ENCODE measurements around the gene GRK7. TPM values are rescaled to one million over a fixed set of nuclear protein-coding genes. Genes with fewer than 3 reads are reported as not detected.
"Not testable (repeated sequence)": the region's sequence is repeated elsewhere in the genome, so short reads cannot be mapped to it uniquely, and the experiment has no call there.

The GRK7 gene
- total RNA-seq, 4 donors from 2014 or later: 0.11 TPM; not detected in 3

DNA sequence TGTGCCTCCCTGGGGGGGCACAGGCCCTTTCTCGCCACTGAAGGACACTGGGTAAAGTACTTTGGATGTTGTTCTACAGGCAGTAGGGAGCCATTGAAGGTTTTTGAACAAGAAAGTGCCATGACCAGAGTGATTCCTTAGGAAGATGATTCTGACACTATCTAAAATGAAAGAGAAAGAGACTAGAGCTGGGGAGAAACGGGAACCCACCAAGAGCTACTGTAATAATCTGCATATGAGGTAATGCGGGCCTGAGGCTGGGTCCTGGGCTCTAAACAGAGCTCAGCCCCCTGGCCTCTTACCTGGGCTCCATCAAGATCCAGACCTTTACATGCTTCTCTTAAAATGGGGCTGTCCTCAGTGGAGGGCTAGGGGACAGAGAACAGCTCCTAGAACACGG, 24.9 kb downstream of the GRK7 start:
- intact Hi-C loops (cut with DNase I): no loop called here
- H3K4me1 ChIP-seq: no peaks in the 10 kb centered on the region
- no peak overlapping the region for H3K4me3 ChIP-seq
- no peak overlapping the region for H3K27ac ChIP-seq (replicated peaks in 1 of 4)
- no peaks in the 10 kb centered on the region for H3K36me3 ChIP-seq
- WGBS: 89% methylated on average over 4 of the region's 4 CpGs
- no peak for DNase-seq (ENCODE audit: extremely low spot score)
- TF ChIP-seq POLR2AphosphoS5 (IDR thresholded peaks at IDR 0.05) (no peak), EP300 (IDR thresholded peaks at IDR 0.05) (no peak), POLR2A (IDR thresholded peaks at IDR 0.05; ENCODE audit: low read depth) (no peak)
- TF ChIP-seq, protein P1, sequence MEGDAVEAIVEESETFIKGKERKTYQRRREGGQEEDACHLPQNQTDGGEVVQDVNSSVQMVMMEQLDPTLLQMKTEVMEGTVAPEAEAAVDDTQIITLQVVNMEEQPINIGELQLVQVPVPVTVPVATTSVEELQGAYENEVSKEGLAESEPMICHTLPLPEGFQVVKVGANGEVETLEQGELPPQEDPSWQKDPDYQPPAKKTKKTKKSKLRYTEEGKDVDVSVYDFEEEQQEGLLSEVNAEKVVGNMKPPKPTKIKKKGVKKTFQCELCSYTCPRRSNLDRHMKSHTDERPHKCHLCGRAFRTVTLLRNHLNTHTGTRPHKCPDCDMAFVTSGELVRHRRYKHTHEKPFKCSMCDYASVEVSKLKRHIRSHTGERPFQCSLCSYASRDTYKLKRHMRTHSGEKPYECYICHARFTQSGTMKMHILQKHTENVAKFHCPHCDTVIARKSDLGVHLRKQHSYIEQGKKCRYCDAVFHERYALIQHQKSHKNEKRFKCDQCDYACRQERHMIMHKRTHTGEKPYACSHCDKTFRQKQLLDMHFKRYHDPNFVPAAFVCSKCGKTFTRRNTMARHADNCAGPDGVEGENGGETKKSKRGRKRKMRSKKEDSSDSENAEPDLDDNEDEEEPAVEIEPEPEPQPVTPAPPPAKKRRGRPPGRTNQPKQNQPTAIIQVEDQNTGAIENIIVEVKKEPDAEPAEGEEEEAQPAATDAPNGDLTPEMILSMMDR (IDR thresholded peaks at IDR 0.05): no peak
- no peaks in the 10 kb centered on the region for H3K27me3 ChIP-seq
- no peaks in the 10 kb centered on the region for H3K9me3 ChIP-seq

DNA sequence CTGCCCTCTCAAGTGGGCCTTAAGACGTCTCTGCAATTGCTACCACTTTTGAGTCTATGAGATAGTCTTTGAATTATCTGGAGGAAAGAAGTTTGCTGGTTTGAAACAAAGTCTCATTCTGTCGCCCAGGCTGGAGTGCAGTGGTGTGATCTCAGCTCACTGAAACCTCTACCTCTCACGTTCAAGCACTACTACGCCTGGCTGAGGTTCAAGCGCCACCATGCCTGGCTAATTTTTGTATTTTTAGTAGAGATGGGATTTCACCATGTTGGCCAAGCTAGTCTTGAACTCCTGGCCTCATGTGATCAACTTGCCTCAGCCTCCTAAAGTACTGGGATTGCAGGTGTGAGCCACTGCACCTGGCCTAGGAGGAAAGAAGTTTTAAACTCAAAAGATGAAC, 25.5 kb downstream of the GRK7 start:
- H3K9me3 ChIP-seq; H3K27me3 ChIP-seq; H3K36me3 ChIP-seq; H3K4me3 ChIP-seq; DNase-seq (ENCODE audit: extremely low spot score); H3K4me1 ChIP-seq; intact Hi-C loops (cut with DNase I); H3K27ac ChIP-seq (replicated peaks in 1 of 4): not testable (repeated sequence)
- WGBS: 92% methylated on average over 5 of the region's 5 CpGs

DNA sequence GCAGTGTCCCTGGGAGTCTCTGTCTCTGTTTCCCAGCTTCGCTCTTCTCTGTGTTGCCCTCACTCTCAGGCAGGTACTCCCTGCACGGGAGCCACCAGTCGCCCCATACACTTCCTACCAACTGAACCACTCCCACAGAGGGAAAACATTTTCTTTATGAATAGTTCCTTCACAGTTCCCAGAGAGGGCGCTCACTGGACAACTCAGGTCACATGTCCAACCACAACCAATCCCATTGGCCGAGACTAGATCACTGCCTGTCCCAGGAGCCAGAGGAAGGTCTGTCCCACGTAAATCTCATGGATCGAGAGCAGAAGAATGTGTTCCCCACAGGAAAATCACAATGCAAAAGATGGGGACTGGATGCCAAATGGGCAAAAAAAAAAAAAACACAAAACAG, 26.1 kb downstream of the GRK7 start:
- WGBS: 88% methylated on average over 7 of the region's 7 CpGs
- Histone ChIP-seq H3K9me3 (no peaks in the 10 kb centered on the region), H3K4me3 (no peak overlapping the region), H3K4me1 (no peaks in the 10 kb centered on the region), H3K27me3 (no peaks in the 10 kb centered on the region), H3K27ac (replicated peaks in 1 of 4) (no peak overlapping the region), H3K36me3 (no peaks in the 10 kb centered on the region)
- intact Hi-C loops (cut with DNase I): no loop called here
- TF ChIP-seq EP300 (IDR thresholded peaks at IDR 0.05) (no peak), POLR2A (IDR thresholded peaks at IDR 0.05; ENCODE audit: low read depth) (no peak), POLR2AphosphoS5 (IDR thresholded peaks at IDR 0.05) (no peak)
- TF ChIP-seq, protein P1 (IDR thresholded peaks at IDR 0.05): no peak
- no peak for DNase-seq (ENCODE audit: extremely low spot score)

DNA sequence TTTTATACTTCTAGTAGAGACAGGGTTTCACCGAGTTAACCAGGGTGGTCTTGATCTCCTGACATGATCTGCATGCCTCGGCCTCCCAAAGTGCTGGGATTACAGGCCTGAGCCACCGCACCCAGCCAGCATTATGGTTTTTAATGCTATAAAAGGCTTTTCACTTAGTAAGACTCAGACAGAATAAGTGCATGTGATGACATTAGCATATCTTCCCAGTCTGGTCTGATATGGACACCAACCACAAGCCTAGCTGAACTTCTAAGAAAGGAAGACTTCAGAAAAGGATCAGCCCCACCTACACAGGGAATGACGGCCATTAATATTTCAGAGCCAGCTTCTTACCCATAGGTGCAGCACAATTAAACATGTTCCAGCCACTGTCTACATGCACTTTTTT, 27.0 kb downstream of the GRK7 start:
- TF ChIP-seq EP300 (IDR thresholded peaks at IDR 0.05): no peak
- no peak for DNase-seq (ENCODE audit: extremely low spot score)
- H3K4me1 ChIP-seq: no peaks in the 10 kb centered on the region
- no peaks in the 10 kb centered on the region for H3K27me3 ChIP-seq
- H3K27ac ChIP-seq (replicated peaks in 1 of 4): no peak overlapping the region
- no peak overlapping the region for H3K4me3 ChIP-seq
- no peaks in the 10 kb centered on the region for H3K36me3 ChIP-seq
- no peaks in the 10 kb centered on the region for H3K9me3 ChIP-seq
- intact Hi-C loops (cut with DNase I): loop anchor here (5.0 kb wide), 1 partner anchor 82 kb away; no protein-coding TSS in a partner anchor
- WGBS: 92% methylated on average over 2 of the region's 4 CpGs

DNA sequence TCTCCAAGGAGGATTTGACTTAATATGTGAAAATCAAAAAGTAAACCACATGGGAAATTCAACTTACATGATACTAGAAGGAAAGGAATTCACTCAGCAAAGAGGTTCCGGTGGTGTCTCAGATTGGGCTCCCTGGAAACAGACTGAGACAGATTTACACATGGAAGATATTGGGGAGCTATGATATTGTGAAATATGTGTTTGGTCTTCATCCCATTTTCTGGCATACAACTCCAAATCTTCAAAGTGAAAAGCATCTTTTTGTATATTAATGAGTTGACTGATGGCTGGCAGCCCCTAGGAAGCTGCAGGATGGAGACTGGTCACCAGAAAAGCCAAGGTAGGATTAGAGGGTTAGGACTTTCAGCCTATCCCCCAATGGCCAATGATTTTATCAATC, 29.3 kb downstream of the GRK7 start:
- no peaks in the 10 kb centered on the region for H3K27me3 ChIP-seq
- peaks cover 12 to 16% (median 13%) of the 10 kb centered on the region in 4 donors for H3K4me1 ChIP-seq
- 100% methylated on average over 1 of the region's 1 CpG for WGBS
- no peak for TF ChIP-seq POLR2A (IDR thresholded peaks at IDR 0.05; ENCODE audit: low read depth)
- TF ChIP-seq, protein P1 (IDR thresholded peaks at IDR 0.05): no peak
- TF ChIP-seq POLR2AphosphoS5 (IDR thresholded peaks at IDR 0.05): no peak
- no peak for TF ChIP-seq EP300 (IDR thresholded peaks at IDR 0.05)
- intact Hi-C loops (cut with DNase I): loop anchor here (5.0 kb wide), 1 partner anchor 80 kb away; no protein-coding TSS in a partner anchor
- no peaks in the 10 kb centered on the region for H3K36me3 ChIP-seq
- no peak overlapping the region for H3K27ac ChIP-seq (replicated peaks in 1 of 4)
- no peak overlapping the region for H3K4me3 ChIP-seq
- H3K9me3 ChIP-seq: no peaks in the 10 kb centered on the region
- DNase-seq (ENCODE audit: extremely low spot score): no peak
